HCEC 1CT (cell line): ENCODE results near the gene MS4A10.

Experiments used
- DNase-seq: peaks from one replicate; pipeline ENCODE4 v3.0.0-alpha.2; 2017

The MS4A10 gene

DNA sequence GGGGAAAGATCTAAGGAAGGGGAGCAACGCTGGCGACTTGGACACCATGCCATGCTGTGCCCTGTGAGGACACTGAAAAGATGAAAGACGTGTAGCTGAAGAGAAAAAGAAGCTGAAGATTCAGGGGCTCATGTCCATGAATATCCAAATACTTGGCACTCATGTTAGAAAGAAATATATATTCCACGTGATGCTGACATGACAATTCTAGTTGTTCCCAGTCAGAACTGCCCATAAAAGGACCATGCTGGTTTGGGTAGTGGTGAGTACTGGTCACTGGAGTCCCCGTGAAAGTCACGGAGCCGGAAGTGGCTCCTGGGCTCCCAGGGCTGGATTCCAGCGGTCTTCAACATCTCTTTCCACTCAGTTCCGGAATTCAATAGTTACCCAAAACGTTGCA is 18.6 kb upstream of the MS4A10 start:
- DNase-seq = no peak

DNA sequence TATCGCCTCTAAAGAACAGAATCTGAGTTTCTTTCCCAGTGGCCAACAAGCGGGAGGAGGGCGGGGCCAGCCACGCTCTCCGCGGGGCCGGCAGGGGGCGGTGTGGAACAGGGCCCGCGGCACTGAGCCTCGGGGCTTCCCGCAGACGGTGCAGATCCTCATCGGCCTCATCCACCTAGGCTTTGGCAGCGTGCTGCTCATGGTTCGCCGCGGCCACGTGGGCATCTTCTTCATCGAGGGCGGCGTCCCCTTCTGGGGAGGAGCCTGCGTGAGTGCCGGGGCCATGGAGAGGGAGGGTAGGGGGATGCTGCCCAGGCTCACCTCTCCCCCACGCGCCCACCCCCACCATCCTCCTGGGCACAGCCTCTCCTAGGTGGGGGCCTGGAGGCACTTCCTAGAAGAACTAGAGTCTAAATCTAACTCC is 17.7 kb upstream of the MS4A10 start:
- DNase-seq = no peak

DNA sequence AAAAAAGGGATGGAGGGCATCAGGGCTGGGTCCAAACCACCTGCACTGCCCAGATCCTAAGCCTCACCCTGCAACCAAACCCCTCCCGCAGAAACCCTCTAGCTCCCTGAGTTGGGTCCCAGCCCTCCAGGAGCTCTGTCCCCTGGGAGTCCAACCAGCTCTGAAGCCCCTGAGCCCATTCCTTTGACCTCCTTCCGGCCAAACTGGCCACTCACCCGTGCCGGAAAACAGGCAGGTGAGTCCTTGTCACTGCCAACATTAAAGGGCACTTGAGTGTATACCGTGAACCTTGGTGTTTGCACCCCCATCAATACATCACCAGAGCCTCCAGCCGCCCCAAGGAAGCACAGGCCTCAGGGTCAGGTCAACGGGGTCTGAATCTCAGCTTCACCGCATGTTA is 16.9 kb upstream of the MS4A10 start:
- no peak for DNase-seq

DNA sequence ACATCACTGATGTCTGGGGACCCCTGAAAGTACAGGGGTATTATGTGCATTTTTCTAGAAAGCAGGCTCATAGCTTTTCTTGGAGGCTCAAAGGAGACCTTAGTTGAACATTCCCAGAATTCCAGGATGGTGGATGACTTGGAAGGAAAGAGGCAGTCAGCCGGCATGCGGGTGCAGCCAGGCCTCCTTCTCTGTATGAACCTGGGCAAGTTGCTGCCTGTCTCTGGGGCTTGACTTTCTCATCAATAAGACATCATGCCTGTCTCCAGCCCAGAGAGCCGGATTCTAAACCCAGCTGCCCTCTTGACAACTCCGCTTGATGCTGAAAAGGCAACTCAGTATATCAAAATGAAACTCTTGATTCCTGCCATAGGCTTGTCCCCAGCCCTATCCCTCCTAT is 15.9 kb upstream of the MS4A10 start:
- DNase-seq = no peak

DNA sequence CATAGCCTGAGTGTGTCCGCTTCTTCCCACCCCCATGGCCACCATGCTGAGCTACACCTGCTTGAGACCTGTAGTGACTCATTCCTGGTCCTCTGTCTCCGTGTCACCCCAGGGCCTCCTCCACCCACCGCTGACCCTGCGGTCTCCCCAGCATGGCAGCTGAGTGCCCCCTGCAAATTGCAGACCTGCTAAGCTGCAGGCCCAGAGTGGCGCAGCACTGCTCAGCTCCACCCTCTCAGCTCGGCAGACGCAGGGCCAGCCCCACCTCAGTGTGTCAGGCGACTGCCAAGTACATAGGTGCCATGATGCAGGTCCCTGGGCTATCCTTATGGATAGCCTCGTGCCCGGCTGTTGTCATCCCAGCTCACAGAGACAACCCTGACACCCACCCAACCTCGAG is 15.3 kb upstream of the MS4A10 start:
- no peak for DNase-seq

DNA sequence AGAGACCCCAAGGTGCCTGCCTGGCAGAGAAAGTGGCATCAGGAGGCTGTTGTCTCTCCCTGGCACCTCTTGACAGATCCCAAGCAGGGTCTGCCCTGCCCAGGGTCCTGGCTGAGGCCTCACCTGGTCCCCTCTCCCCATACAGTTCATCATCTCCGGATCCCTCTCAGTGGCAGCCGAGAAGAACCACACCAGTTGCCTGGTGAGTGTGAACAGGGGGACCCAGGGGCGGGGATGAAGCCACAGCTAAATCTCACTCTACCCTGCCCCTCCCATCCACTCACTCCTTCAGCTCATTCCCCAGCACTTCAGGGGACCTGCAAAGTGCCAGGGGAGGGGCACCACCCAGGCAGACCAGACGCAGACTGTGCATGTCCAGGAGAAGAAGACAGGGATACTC is 14.0 kb upstream of the MS4A10 start:
- no peak for DNase-seq

DNA sequence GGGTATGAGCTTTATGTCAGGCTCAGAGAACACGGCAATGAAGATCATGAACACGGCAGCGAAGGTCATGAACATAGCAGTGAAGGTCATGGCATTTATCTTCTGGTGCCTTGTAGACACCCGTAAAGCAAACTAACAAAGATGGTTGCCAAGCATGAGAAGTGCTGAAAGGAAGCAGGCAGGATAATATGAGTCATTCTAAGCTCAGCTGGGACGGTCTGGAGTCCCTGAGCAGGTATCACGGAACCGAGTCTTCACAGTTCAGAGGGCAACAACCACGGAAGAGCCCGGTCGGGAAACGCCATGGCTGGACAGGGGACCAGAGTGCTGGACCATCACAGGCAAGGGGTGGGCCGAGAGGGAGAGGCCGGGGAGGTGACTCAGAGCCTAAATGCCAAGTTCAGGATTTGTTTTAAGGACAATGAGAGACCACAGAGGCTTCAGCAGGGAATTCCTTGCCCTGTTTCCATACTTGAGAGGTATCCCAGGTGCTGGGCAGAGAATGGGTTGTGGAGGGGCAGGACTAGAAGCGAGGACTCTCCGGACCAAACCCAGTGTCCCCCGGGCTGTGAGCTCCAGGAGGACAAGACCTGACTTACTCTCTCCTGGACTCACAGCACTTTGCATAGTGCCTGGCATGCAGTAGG is 13.1 kb upstream of the MS4A10 start:
- no peak for DNase-seq

DNA sequence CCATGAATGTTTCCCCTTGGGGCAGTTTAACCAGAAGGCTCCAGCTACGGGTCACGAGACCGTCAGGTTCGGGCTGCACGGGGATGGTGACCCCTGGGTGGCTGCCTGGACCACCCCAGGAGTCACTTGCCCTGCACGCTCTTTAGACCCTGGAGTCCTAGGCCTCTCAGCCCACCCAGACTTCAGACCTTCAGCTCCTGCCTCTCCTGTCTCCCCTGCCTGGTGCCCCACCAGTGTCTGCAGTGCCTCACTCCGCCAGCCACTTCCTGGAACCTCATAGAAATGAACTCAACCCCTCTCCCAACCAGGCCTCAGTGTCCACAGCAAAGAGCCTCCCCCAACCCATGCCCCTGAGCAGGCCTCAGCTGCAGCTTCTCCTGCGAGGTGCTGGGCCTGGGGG is 12.5 kb upstream of the MS4A10 start:
- DNase-seq = no peak

DNA sequence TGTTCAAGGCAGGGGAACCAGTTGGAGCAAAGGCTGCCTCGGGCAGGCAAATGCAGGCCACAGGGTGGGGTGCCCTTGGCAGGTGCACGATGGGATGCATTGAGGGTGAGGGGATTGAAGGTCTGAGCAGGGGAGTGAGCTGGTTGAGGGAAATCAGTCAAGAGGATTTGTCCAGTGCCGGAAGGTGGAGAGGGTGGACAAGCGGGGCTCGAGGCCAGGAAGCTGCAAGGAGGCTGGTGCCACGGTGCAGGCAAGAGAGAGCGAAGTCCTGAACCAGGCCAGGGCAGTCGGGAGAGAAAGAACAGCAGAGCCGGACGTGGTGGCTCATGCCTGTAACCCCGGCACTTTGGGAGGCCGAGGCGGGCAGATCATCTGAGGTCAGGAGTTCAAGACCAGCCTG is 10.4 kb upstream of the MS4A10 start:
- DNase-seq = no peak

DNA sequence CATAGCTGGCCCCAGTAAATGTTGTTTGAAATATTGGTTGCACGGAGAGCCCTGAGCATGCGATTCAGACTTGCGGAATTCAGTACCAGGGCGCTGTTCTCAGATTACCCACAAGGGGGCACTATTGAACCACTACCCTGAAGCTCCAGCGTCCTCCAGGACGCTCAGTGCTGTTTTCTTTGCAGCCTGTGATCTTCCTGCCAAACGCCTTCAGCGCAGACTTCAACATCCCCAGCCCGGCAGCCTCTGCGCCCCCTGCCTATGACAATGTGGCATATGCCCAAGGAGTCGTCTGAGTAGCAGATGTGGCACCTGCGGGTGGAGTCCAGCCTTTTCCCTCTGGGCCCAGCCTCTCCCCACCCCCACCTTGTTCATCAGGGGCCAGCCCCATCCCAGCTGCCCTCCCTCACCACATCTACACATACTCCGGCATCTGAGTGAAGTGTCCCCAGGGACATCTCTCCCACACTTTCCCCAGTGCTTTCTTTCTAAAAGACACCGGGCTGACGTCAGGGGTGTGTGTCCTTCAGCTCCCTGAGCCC is 9.6 kb upstream of the MS4A10 start:
- peak; percentile 73 for DNase-seq

DNA sequence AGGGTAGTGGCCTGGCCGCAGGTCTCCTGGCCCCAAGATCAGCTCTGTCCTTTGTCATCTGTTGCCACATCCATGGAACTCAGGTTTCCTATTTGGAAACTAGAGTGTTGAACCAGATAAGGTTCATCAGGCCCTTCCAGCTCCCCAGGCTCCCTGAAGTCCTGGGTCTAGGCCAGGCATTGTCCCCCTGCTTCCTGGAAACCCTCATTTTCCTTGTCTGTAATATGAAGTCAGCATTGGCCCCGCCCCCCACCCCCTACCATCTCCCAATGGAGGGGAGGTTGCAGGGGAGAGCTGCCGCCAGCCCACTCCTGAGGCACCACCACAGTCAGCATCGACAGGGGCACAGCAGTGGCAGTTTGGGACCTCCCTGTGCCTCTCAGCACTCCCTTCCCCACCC is 9.0 kb upstream of the MS4A10 start:
- no peak for DNase-seq

DNA sequence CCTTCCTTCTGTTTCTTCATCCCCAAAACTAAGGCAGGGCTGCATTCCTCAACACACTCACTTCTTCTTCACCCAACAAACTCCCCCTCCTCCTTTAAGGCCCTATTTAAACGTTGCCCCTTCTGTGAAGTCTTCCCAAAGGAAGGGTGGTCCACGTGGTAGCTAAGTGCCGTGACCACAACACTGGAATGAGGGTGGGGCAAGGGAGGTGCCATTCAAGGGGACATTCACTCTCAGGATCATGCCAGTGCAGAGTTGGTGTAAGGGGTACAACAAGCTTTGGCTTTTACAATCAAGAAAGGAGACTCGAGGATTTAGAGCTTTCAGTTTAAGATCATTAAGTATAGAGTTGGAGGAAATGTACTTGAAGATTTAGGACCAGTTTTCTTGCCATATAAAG is 8.0 kb upstream of the MS4A10 start:
- no peak for DNase-seq

DNA sequence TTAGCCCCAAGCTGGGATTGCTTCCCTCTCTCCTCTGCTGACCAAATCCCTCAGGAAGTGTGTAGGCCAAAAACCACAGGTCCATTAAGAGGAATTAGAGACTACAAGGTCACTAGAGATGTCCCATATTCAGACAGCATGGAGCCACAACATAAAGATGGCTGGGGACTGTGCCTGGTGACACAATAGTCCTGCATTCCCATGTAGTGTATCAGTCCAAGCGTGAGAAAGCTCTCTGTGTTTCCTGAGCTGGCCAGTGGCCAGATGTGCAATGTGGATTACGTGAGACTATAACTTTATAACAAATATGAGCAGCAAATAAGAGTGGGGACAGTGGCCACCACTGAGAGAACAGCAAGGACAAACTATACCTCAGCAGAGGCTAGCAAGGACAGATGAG is 7.6 kb upstream of the MS4A10 start:
- DNase-seq = peak; percentile 66

DNA sequence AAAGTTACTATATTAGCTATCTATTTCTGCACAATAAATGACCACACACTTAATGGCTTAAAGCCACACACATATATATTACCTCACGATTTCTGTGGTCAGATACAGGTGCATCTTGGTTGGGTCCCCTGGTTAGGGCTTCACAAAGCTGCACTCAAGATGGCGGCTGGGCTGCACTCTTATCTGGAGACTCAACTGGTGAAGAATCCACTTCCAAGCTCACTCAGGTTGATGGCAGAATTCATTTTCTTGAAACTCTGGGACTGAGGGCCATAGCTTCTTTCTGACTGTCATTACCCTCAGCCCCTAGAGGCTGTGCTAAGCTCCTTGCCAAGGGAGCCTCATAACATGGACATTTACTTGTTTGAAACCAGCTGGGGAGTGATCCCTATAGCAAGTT is 5.1 kb upstream of the MS4A10 start:
- no peak for DNase-seq

DNA sequence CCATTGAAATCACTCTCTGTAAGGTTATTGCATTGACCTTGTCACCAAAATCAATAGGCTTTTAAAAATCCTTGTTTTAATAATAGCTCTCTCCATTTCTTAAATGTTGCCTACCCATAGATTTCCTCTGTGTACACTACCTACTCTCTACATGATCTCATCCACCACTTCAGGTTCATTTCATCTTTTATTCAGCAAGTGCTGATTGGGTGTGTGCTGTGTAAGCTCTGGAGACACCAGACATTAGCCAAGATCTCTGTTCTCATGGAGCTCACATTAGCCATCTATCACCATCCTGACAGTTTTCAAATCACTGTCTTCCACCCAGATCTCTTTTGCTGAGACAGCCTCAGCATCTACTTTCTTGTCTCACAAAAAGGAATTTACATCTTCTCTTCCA is 4.4 kb upstream of the MS4A10 start:
- no peak for DNase-seq

DNA sequence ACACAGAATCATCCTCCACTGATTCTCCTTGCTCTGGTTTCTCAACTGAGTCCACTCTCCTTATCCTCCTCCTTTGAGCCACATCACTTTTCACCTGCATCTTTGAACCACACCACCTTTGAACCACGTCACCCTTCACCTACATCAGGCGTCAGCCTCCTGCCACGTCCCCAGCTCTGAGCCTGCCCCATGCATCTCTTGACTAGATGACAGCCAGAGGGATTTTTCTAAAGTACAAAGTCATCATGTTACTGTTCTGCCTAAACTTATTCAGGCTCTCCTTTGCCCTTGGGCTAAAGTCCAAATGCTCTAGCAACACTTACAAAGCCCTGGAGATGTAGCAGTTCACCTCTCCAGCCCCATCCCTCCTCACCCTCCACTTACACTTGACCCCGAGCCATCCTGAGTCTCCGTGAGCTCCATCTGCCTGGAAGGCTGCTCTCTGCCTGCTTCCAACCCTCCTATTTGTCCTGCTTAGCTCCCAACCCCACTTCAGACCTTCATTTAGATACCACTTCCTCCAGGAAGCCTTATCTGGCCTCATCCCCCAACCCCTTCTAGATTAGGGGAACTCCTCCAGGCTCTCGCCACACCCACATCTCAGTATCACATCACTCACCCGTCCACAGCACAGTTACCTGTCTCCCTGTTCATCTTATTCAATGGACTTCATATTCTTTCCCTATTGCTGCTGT is 3.7 kb upstream of the MS4A10 start:
- DNase-seq = no peak

DNA sequence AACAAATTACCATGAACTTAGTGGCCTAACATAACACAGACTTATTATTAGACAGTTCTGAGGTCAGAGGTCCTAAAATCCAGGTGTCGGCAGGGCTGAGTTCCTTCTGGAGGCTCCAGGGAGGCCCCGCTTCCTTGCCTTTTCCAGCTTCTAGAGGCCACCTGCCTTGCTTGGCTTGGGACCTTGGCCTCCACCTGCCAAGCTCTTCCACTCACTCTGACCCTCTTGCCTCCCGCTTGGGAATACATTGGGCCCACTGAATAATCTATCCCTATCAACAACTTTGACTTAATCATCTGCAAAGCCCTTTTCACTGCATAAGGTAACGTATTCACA is 3.2 kb upstream of the MS4A10 start:
- no peak for DNase-seq

DNA sequence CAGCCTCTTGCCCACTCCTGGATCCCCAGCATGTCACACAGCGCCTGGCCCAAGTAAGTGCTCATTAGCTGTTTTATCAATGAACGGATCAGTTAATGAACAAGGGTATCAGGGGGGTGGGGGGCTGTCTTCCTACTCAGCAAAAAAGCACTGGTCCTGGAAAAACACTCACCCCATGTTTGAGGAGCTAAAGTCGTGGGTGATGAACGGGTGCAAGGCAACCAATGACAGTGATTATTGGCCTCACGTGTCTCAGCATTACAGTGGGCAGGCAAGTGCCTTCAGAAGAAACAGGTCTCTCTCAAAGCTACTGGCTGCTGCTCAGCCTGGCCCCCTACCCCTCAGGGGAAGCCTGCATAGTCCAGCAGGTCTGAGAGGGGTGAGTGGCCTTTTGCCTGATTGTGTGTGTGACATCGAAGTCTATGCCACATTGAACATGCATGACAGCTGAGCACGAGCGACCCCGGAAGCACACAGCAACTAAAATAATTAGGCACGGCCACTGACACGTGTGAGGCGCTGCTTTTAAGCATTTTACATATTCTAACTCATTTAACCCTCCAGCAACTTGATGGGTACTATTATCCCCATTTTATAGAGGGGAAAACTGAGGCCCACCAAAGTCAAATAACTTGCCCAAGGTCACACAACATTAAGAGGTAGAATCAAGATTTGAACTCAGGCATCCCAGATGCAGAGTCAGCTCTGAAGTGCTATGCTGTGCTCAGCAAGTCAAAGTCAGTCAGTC is 2.6 kb upstream of the MS4A10 start:
- no peak for DNase-seq

DNA sequence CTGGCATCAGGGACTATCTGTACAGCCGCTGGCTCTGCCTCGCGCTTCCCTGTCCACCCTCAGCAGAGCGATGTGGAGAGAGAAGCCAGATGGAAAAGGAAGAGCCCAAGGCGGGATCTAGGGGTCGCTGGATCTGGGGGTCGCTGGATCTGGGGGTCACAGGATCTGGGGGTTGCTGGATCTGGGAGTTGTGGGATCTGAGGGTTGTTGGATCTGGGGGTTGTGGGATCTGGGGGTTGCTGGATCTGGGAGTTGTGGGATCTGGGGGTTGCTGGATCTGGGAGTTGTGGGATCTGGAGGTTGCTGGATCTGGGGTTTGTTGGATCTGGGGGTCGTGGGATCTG is 2.0 kb upstream of the MS4A10 start:
- no peak for DNase-seq

DNA sequence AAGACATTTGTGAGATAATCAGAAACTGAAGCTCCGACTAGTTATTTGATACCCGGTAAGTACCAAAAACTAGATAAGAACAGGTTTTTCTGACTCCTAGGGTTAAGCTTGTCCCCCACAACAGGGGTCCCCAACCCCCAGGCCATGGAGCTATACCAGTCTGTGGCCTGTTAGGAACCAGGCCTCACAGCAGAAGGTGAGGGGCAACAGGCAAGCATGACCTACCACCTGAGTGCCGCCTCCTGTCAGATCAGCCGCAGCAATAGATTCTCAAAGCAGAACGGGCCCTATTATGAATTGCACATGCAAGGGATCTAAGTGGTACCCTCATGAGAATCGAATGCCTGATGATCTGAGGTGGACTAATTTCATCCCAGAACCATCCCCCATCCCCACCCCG is 1.2 kb upstream of the MS4A10 start:
- DNase-seq = no peak

DNA sequence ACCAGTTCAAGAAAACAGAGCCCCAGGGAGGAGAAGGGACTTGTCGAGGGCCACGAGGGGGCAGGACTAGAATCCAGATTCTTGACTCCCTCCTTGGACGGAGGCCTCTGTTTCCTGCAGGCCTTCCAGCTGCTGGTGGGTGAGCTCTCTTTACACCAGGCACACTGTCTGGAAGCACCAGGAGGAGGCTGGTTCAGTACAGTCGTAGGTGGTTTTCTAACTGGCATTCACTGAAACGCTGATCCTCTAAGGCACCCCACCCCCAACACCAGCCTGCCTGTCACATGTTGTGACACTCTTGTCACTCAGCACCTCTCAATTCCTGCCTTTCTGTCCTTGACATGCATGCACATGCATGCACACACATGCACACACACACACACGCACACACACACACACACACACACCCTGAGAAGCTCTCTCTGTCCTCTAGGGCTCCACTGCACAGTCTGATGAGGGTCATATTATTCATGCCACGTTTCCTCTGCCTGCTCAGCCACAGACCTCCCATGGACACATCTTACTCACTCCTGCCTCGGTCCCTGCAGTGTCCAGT is 751 bp downstream of the MS4A10 start:
- peak; percentile 55 for DNase-seq

DNA sequence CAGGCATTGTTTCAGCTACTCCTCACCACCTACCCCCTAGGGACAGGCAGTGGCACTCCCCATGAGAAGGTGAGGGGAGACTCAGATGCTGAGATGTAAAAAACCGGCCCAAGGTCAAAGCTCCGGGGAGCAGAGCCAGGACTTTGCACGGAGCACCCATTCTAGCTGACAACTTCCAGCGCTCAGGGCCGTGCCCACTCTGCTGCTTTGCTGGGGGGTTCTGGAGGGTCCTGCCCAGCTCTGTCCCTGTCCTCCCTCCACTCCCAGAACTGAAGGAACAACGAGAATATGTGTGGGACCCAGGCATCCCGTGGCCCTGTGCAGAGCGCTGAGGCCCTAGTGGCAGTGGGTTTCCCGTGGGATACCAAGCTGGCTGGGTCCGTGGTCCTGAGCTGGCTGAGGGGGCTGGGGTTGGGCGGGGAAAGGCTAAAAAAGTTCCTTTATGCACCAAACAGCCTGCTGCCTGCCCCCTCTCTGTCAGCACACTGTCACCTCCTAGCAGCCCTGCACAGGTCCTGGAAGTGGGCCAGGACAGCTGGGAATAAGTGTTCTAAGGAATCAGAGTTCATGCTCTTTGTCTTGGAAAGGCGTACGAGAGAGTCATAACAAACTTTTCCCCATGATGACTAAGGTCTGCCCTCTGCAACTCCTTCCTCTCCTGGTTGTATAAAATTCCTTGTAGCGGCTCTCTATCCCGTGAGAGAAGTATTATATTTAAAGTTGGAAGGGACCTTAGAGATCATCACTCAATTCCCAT is 1.9 kb downstream of the MS4A10 start:
- DNase-seq = peak; percentile 78

DNA sequence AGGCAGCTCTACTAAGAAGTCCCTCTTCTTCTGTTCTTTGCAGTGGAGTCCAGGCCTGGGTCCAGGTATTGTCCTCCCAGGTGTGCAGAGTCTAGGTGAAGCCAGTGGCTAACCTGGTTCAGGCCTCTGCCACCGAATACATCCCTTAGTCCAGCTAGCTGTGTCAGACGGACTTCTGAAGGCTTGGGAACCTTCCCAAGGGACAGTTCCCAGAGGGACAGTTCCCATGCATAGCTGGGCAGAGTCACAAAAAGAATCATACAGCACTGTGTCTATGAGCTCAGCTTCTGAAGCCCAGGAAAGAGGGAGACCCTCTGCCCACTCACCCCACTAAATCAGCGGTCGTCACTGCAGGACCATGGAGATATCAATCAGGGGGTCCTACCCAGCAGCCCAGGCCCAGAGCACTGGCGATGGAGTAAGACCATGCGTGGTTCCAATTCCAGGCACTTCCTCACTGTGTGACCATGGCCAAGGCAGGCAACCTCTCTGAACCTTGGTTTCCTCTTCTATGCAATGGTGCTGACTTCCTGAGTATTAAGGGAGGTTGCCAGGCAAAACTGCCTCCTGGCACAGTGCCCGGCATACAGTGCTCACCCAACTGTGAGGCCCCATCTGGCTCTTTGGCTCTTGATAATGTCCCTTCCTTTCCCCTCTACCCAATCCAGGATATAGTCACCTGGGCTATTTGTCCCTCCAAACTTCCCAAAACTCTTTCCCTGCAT is 3.4 kb downstream of the MS4A10 start:
- no peak for DNase-seq
